Measurements from ENCODE around the gene TYRO3. TPM values are rescaled to one million over a fixed set of nuclear protein-coding genes. Genes with fewer than 3 reads are reported as not detected.

The TYRO3 gene
- polyA plus RNA-seq, 3 donors, result 0.09 to 0.12 TPM; not detected in 1

- Histone ChIP-seq H3K4me3 (replicated peaks in 1 of 3; ENCODE audit: low read depth in 2 of 3, low read length in 3 of 3) (no peak overlapping the region), H3K79me2 (ENCODE audit: insufficient read depth, low read length) (no peaks in the 10 kb centered on the region), H3K27me3 (ENCODE audit: control insufficient read depth in 2 of 2, insufficient read depth in 2 of 2, low read length in 2 of 2) (no peaks in the 10 kb centered on the region), H3K9me3 (replicated peaks in 1 of 2; ENCODE audit: control insufficient read depth in 1 of 2, insufficient read depth in 1 of 2, low read length in 2 of 2) (no peaks in the 10 kb centered on the region), H3K36me3 (replicated peaks in 1 of 2; ENCODE audit: control insufficient read depth in 1 of 2, insufficient read depth in 2 of 2, low read length in 2 of 2) (no peaks in the 10 kb centered on the region), H3K9ac (ENCODE audit: insufficient read depth, low read length, poor library complexity, severe bottlenecking) (no peak overlapping the region), H3K4me1 (ENCODE audit: control insufficient read depth in 1 of 2, insufficient read depth in 2 of 2, low read length in 2 of 2) (peaks cover 8 to 10% of the 10 kb centered on the region in 2 donors), H3K27ac (ENCODE audit: low read depth in 1 of 2, low read length in 2 of 2) (no peak overlapping the region), H3K4me2 (replicated peaks; ENCODE audit: extremely low read depth, low read length, poor library complexity, severe bottlenecking) (no peak overlapping the region), H2AFZ (ENCODE audit: insufficient read depth, low read depth, low read length, poor library complexity, severe bottlenecking) (no peak overlapping the region), H4K20me1 (ENCODE audit: insufficient read depth, low read length) (no peaks in the 10 kb centered on the region)
- H3K36me3 Mint-ChIP-seq, result no peaks in the 10 kb centered on the region
- intact Hi-C loops (cut with micrococcal nuclease), result no loop called here
- WGBS (ENCODE audit: insufficient coverage), result 88% methylated on average over 2 of the region's 3 CpGs
- H3K4me1 Mint-ChIP-seq, result peaks cover 16% of the 10 kb centered on the region
- no peaks in the 10 kb centered on the region for H3K9me3 Mint-ChIP-seq
- DNase-seq, result no peak
- H3K27me3 Mint-ChIP-seq (ENCODE audit: low read depth in 3 of 3), result peaks cover 0 to 14% (median 5%) of the 10 kb centered on the region in 3 donors
- no peak overlapping the region for H3K4me3 Mint-ChIP-seq
- TF ChIP-seq CTCF (IDR thresholded peaks at IDR 0.05), result no peak
- H3K27ac Mint-ChIP-seq, result peak overlapping the region in 1 of 7 donors; percentile 47
These were observed 46.6 kb downstream of the TYRO3 start for GRCh38 chr15:41605566-41605965.

- Mint-ChIP-seq H3K4me3 (no peak overlapping the region), H3K4me1 (peaks cover 16% of the 10 kb centered on the region), H3K36me3 (no peaks in the 10 kb centered on the region), H3K9me3 (peaks cover 0 to 3% (median 0%) of the 10 kb centered on the region in 7 donors), H3K27ac (no peak overlapping the region), H3K27me3 (ENCODE audit: low read depth in 3 of 3) (peaks cover 0 to 16% (median 8%) of the 10 kb centered on the region in 3 donors)
- H3K79me2 ChIP-seq (ENCODE audit: insufficient read depth, low read length), result no peaks in the 10 kb centered on the region
- no peak overlapping the region for H3K9ac ChIP-seq (ENCODE audit: insufficient read depth, low read length, poor library complexity, severe bottlenecking)
- 90% methylated on average over 1 of the region's 1 CpG for WGBS (ENCODE audit: insufficient coverage)
- intact Hi-C loops (cut with micrococcal nuclease), result no loop called here
- no peak overlapping the region for H3K4me3 ChIP-seq (replicated peaks in 1 of 3; ENCODE audit: low read depth in 2 of 3, low read length in 3 of 3)
- no peak for DNase-seq
- H3K27ac ChIP-seq (ENCODE audit: low read depth in 1 of 2, low read length in 2 of 2), result no peak overlapping the region
- H3K4me1 ChIP-seq (ENCODE audit: control insufficient read depth in 1 of 2, insufficient read depth in 2 of 2, low read length in 2 of 2), result peaks cover 8 to 10% of the 10 kb centered on the region in 2 donors
- H3K4me2 ChIP-seq (replicated peaks; ENCODE audit: extremely low read depth, low read length, poor library complexity, severe bottlenecking), result no peak overlapping the region
- no peak for TF ChIP-seq CTCF (IDR thresholded peaks at IDR 0.05)
- H4K20me1 ChIP-seq (ENCODE audit: insufficient read depth, low read length), result no peaks in the 10 kb centered on the region
- no peaks in the 10 kb centered on the region for H3K27me3 ChIP-seq (ENCODE audit: control insufficient read depth in 2 of 2, insufficient read depth in 2 of 2, low read length in 2 of 2)
- H3K36me3 ChIP-seq (replicated peaks in 1 of 2; ENCODE audit: control insufficient read depth in 1 of 2, insufficient read depth in 2 of 2, low read length in 2 of 2), result no peaks in the 10 kb centered on the region
- H3K9me3 ChIP-seq (replicated peaks in 1 of 2; ENCODE audit: control insufficient read depth in 1 of 2, insufficient read depth in 1 of 2, low read length in 2 of 2), result no peaks in the 10 kb centered on the region
- no peak overlapping the region for H2AFZ ChIP-seq (ENCODE audit: insufficient read depth, low read depth, low read length, poor library complexity, severe bottlenecking)
These were observed 48.0 kb downstream of the TYRO3 start for GRCh38 chr15:41606997-41607396.

Measured in CD14-positive monocyte (primary cell).